Measurements from ENCODE around the gene AP1M1.

The AP1M1 gene

GRCh38 chr19:16218851-16219250, 21.1 kb downstream of the AP1M1 start:
- Histone ChIP-seq H3K9me3 (no peaks in the 10 kb centered on the region), H3K27ac (peak overlapping the region; percentile 33), H3K4me3 (ENCODE audit: low read depth in 1 of 2, low read length in 1 of 2) (no peak overlapping the region), H3K27me3 (no peaks in the 10 kb centered on the region), H3K36me3 (peaks cover 58% of the 10 kb centered on the region), H3K4me1 (ENCODE audit: control insufficient read depth in 1 of 2, insufficient read depth in 1 of 2, low read depth in 1 of 2, low read length in 1 of 2) (no peaks in the 10 kb centered on the region)
- no peak for TF ChIP-seq CTCF (IDR thresholded peaks at IDR 0.05)

- Histone ChIP-seq H3K4me1 (ENCODE audit: control insufficient read depth in 1 of 2, insufficient read depth in 1 of 2, low read depth in 1 of 2, low read length in 1 of 2) (no peaks in the 10 kb centered on the region), H3K36me3 (peaks cover 69% of the 10 kb centered on the region), H3K9me3 (no peaks in the 10 kb centered on the region), H3K27me3 (no peaks in the 10 kb centered on the region), H3K27ac (no peak overlapping the region), H3K4me3 (ENCODE audit: low read depth in 1 of 2, low read length in 1 of 2) (no peak overlapping the region)
- TF ChIP-seq CTCF (IDR thresholded peaks at IDR 0.05), result no peak
These were observed 25.1 kb downstream of the AP1M1 start for GRCh38 chr19:16222806-16223205.

- H3K36me3 ChIP-seq, result peaks cover 71% of the 10 kb centered on the region
- no peaks in the 10 kb centered on the region for H3K4me1 ChIP-seq (ENCODE audit: control insufficient read depth in 1 of 2, insufficient read depth in 1 of 2, low read depth in 1 of 2, low read length in 1 of 2)
- H3K9me3 ChIP-seq, result no peaks in the 10 kb centered on the region
- no peak overlapping the region for H3K27ac ChIP-seq
- no peaks in the 10 kb centered on the region for H3K27me3 ChIP-seq
- H3K4me3 ChIP-seq (ENCODE audit: low read depth in 1 of 2, low read length in 1 of 2), result no peak overlapping the region
- TF ChIP-seq CTCF (IDR thresholded peaks at IDR 0.05), result no peak
These were observed 26.0 kb downstream of the AP1M1 start for GRCh38 chr19:16223746-16224145.

GRCh38 chr19:16224293-16225045, 26.8 kb downstream of the AP1M1 start:
- H3K27me3 ChIP-seq, result no peaks in the 10 kb centered on the region
- H3K4me3 ChIP-seq (ENCODE audit: low read depth in 1 of 2, low read length in 1 of 2), result no peak overlapping the region
- no peak for TF ChIP-seq CTCF (IDR thresholded peaks at IDR 0.05)
- H3K4me1 ChIP-seq (ENCODE audit: control insufficient read depth in 1 of 2, insufficient read depth in 1 of 2, low read depth in 1 of 2, low read length in 1 of 2), result peaks cover 0 to 4% of the 10 kb centered on the region in 2 experiments
- H3K36me3 ChIP-seq, result peaks cover 78% of the 10 kb centered on the region
- H3K9me3 ChIP-seq, result no peaks in the 10 kb centered on the region
- H3K27ac ChIP-seq, result no peak overlapping the region

- Histone ChIP-seq H3K36me3 (peaks cover 82% of the 10 kb centered on the region), H3K9me3 (no peaks in the 10 kb centered on the region), H3K27ac (no peak overlapping the region), H3K27me3 (no peaks in the 10 kb centered on the region), H3K4me3 (ENCODE audit: low read depth in 1 of 2, low read length in 1 of 2) (no peak overlapping the region), H3K4me1 (ENCODE audit: control insufficient read depth in 1 of 2, insufficient read depth in 1 of 2, low read depth in 1 of 2, low read length in 1 of 2) (peaks cover 0 to 13% of the 10 kb centered on the region in 2 experiments)
- TF ChIP-seq CTCF (IDR thresholded peaks at IDR 0.05), result no peak
These were observed 27.8 kb downstream of the AP1M1 start for GRCh38 chr19:16225279-16226183.

All from neutrophil (primary cell).